Breast epithelium (tissue), 4 donors: ENCODE measurements around the gene ARPC2. TPM values are rescaled to one million over a fixed set of nuclear protein-coding genes. Genes with fewer than 3 reads are reported as not detected.

Experiments used
- DNase-seq, 2 donors: peaks; one replicate each; pipeline ENCODE4 v3.0.0-alpha.2; 2019; ENCODE audit warnings: low spot score in 2 of 2
- H3K27ac ChIP-seq, 2 donors: fragments of 200-600 bp; sonication (generic) in 1 of 2; one replicate each; pipeline ENCODE4 v1.5.1; 2016 to 2019; ENCODE audit warnings: mild to moderate bottlenecking in 1 of 2
- H3K27me3 ChIP-seq, 2 donors: fragments of 200-600 bp; sonication (generic) in 1 of 2; one replicate each; pipeline versions ENCODE4 v1.5.1 to v1.6.0; 2017 to 2019; ENCODE audit warnings: control low read depth in 1 of 2, mild to moderate bottlenecking in 1 of 2
- H3K36me3 ChIP-seq: fragments of 200-600 bp; one replicate; pipeline ENCODE4 v1.5.1; 2019
- H3K4me1 ChIP-seq, 2 donors: fragments of 200-600 bp; sonication (generic); one replicate each; pipeline ENCODE4 v1.5.1; 2016 to 2019; ENCODE audit warnings: control low read depth in 1 of 2
- H3K4me3 ChIP-seq, 3 donors: fragments of 200-600 bp; sonication (generic); 1 replicate in 2 of 3; 2 replicates in 1 of 3; pipeline ENCODE4 v1.5.1; 2016 to 2019; ENCODE audit warnings: mild to moderate bottlenecking in 3 of 3, moderate library complexity in 2 of 3
- H3K9me3 ChIP-seq, 2 donors: fragments of 200-600 bp; sonication (generic) in 1 of 2; one replicate each; pipeline ENCODE4 v1.5.1; 2016 to 2019; ENCODE audit warnings: control low read depth in 1 of 2
- CTCF ChIP-seq, 3 donors: fragments of 450-650 bp; IDR thresholded peaks; one replicate each; pipeline ENCODE4 v1.5.1; 2016 to 2017; ENCODE audit warnings: antibody characterized with exemption in 3 of 3, mild to moderate bottlenecking in 3 of 3, moderate library complexity in 3 of 3
- POLR2A ChIP-seq: fragments of 450-650 bp; IDR thresholded peaks from one replicate; pipeline ENCODE4 v1.6.1; 2016; ENCODE audit warnings: antibody characterized with exemption, mild to moderate bottlenecking, moderate library complexity
- POLR2AphosphoS5 ChIP-seq, 3 donors: sonication (generic); formaldehyde crosslinking; IDR thresholded peaks; one replicate each; pipeline ENCODE4 v1.6.1; 2017; ENCODE audit warnings: antibody characterized with exemption in 3 of 3
- intact Hi-C: fragments of 100-400 bp; cut with DNase I; formaldehyde crosslinking; loops from one replicate; pipeline ENCODE4 v1.15.1; 2023; ENCODE audit warnings: low total_unique reads
- total RNA-seq, 3 donors: library from RNA; depleted of rRNA; stranded (reverse); fragments of >200 nt; gene quantifications; one replicate each; pipeline ENCODE4 v1.1.0, GENCODE V29; 2016

ARPC2 gene
- total RNA-seq, 3 donors from 2014 or later, result 212 to 336 (median 248) TPM

DNA sequence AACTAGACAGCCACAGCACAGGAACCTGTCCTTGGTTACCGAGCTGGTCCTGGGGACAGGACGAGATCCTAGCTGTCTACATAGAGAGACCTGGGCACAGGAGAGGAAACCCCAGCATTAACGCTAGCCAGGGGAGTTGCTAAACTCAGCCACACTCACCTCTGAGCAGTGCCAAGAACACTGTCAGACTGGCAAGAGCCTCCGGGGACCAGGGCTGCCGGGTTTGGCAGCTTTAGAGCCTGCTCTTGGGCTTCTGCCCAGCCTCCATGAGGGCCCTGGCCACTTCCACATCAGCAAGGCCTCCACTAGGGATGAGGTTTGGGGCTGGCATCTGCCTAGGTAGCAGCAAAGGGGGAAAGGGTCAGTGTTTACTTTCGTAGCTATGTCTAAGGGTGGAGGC, 68.6 kb downstream of the ARPC2 start:
- Histone ChIP-seq H3K36me3 (no peaks in the 10 kb centered on the region), H3K9me3 (no peaks in the 10 kb centered on the region), H3K27me3 (no peaks in the 10 kb centered on the region), H3K4me1 (peaks cover 17 to 63% of the 10 kb centered on the region in 2 donors), H3K4me3 (peak overlapping the region; percentile 36 to 63 (median 39)), H3K27ac (peak overlapping the region; percentile 97 to 99)
- peak; percentile 80 to 89 for DNase-seq
- intact Hi-C loops, result no loop called here
- TF ChIP-seq CTCF (IDR thresholded peaks at IDR 0.05), result no peak
- peak; percentile 18 to 29 (median 22) for TF ChIP-seq POLR2AphosphoS5 (IDR thresholded peaks at IDR 0.05)
- TF ChIP-seq POLR2A, result no peak

DNA sequence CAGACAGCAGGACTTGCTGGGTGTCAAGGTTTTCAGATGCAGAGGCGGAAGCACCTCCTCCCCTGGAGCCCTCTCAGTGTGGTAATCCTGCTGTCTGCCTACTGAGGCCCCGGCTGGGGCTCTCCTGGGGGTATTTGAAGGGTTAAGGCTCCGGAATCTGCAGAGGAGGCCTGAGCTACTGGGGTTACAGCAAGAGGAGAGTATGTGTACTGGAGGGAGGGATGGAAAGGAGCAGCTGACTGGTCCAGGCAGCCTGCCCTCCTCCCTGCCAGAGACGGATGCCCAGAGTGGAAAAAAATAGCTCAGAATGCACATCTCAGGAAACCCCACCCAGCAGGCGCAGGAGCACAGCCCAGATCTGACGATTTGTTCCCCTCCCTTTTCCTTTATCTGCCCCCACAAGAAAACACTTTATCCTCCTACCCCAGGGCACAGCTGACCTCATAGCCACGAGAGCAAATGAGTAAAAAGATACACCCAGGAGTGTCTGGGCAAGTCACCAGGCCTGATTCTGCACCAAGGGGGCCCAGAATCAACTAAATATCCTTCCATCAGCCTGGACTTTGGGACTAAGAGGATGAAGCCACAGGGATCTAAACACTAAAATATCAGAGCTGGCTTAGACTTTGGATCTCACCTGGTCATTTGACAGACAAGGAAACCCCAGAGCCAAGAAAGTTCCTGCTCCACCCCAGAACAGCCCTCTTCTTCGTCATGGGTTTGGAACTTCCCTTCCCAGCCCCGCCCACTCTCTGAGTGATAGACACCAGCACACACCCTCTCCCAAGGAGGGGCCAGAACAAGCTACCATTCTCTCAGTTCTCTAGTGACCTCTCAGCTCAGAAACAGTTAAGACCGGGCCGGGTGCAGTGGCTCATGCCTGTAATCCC, 69.8 kb downstream of the ARPC2 start:
- H3K4me1 ChIP-seq, result peaks cover 15 to 64% of the 10 kb centered on the region in 2 donors
- intact Hi-C loops, result no loop called here

DNA sequence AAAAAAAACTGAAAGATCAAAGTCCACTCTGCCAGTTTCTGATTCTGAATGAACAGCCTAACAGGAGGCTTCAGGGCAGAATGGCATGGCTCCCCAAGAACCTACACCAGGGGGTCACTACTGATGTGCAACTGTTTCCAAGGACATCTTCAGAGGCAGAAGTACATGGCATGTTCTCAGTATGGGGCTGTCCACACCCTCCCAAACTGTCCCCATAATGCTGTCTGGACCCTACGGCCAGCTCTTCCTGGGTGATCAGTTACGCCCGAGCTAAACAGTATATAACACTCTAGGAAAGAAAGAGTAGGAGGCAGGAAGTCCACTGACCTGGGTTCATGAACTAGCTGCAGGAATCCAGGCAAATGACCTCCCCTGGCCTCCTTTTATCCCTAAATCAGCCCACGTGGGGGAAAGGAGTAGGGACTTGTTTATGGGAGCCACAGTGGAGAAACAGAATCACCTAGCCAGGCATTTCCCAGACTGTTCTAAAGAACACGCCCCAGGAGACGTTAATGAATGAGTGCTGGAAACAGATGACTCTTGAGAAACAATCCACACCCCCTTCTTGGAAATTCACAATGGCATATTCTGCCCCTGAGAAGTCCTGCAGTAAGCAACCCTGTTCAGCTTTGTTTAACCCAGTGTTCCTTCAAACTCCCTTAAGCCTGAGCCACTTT, 72.8 kb downstream of the ARPC2 start:
- H3K4me1 ChIP-seq, result peaks cover 14 to 40% of the 10 kb centered on the region in 2 donors
- H3K27me3 ChIP-seq, result no peaks in the 10 kb centered on the region
- TF ChIP-seq POLR2AphosphoS5 (IDR thresholded peaks at IDR 0.05), result peak in 1 of 3 donors; percentile 29
- no peak for TF ChIP-seq POLR2A
- TF ChIP-seq CTCF (IDR thresholded peaks at IDR 0.05), result no peak
- H3K9me3 ChIP-seq, result no peaks in the 10 kb centered on the region
- H3K4me3 ChIP-seq, result peak overlapping the region; percentile 72 to 94 (median 82)
- intact Hi-C loops, result no loop called here
- peak overlapping the region; percentile 97 to 99 for H3K27ac ChIP-seq
- no peaks in the 10 kb centered on the region for H3K36me3 ChIP-seq
- DNase-seq, result no peak

More for the DNA sequence above, 69.8 kb downstream of the ARPC2 start:
- Histone ChIP-seq H3K4me3 (peak overlapping the region; percentile 36 to 63 (median 39)), H3K27ac (peak overlapping the region; percentile 97 to 99), H3K36me3 (no peaks in the 10 kb centered on the region), H3K27me3 (no peaks in the 10 kb centered on the region), H3K9me3 (no peaks in the 10 kb centered on the region)
- TF ChIP-seq POLR2A (no peak), CTCF (IDR thresholded peaks at IDR 0.05) (no peak), POLR2AphosphoS5 (IDR thresholded peaks at IDR 0.05) (peak; percentile 35 to 72 (median 48))
- peak; percentile 77 to 83 for DNase-seq

- Histone ChIP-seq H3K27me3 (no peaks in the 10 kb centered on the region), H3K4me1 (peaks cover 9 to 38% of the 10 kb centered on the region in 2 donors), H3K36me3 (no peaks in the 10 kb centered on the region), H3K9me3 (no peaks in the 10 kb centered on the region), H3K4me3 (peak overlapping the region; percentile 72 to 94 (median 82)), H3K27ac (peak overlapping the region; percentile 97 to 99)
- intact Hi-C loops, result no loop called here
- TF ChIP-seq CTCF (IDR thresholded peaks at IDR 0.05), result no peak
- no peak for TF ChIP-seq POLR2AphosphoS5 (IDR thresholded peaks at IDR 0.05)
- no peak for TF ChIP-seq POLR2A
- DNase-seq, result no peak
Observed at GRCh38 chr2:218290316-218291261, 73.6 kb downstream of the ARPC2 start.
